ENCODE results near the gene CYB5A. TPM values are rescaled to one million over a fixed set of nuclear protein-coding genes. Genes with fewer than 3 reads are reported as not detected.
"Not testable (repeated sequence)": the region's sequence is repeated elsewhere in the genome, so short reads cannot be mapped to it uniquely, and the experiment has no call there.

CYB5A gene
- polyA plus RNA-seq, 3 donors from 2014 or later: 41.3 to 52.4 (median 43.9) TPM

DNA sequence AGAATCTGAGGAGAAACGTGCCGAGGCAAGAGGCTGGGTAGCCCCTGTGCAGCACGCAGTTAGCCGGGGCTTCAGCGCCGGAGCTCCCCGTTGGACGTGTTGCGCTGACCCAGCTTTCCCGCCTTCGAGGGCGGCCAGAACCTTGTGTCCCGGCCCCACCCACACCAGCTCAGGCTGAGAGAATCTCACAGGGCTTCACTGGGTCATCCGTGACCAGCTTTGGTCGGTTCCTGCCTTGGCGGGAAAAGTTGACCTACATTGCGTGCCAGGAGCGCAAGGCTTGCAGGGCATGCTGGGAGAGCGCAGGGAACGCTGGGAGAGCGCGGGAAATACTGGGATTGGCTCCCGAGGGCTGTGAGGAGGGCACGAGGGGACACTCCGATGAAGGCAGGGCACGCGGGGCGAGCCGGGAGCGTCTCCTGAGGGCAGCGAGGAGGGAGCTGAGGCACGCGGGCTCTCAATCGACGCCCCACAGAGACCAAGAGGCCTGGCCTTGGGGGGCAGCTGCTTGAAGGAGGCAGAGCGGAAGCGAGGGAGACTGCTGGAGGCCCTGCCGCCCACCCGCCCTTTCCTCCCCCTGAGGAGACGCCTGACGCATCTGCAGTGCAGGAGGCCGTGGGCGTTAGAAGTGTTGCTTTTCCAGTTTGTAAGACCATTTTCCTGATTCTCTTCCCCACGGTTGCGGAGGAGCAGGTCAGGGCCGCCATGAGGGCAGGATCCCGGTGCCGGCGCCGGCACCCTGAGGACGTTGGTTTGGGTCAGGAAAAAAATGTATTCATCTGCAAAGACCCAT, 23.9 kb upstream of the CYB5A start, which contains the start of gene C18orf63:
C18orf63 (plus strand) TSS at position 376 of the 793 bp plus-strand sequence. CDS start 2,027 bp downstream, outside the sequence.
- no peak for DNase-seq
- H3K4me1 Mint-ChIP-seq: no peaks in the 10 kb centered on the region
- H3K9me3 Mint-ChIP-seq: no peaks in the 10 kb centered on the region
- H3K27ac Mint-ChIP-seq: no peak within 1 kb of the TSS
- H3K27me3 Mint-ChIP-seq (ENCODE audit: low read depth in 3 of 3): peaks cover 0 to 8% (median 0%) of the 10 kb centered on the region in 3 donors
- no peak within 1 kb of the TSS for H3K4me3 Mint-ChIP-seq
- H3K36me3 Mint-ChIP-seq: no peaks in the 10 kb centered on the region

DNA sequence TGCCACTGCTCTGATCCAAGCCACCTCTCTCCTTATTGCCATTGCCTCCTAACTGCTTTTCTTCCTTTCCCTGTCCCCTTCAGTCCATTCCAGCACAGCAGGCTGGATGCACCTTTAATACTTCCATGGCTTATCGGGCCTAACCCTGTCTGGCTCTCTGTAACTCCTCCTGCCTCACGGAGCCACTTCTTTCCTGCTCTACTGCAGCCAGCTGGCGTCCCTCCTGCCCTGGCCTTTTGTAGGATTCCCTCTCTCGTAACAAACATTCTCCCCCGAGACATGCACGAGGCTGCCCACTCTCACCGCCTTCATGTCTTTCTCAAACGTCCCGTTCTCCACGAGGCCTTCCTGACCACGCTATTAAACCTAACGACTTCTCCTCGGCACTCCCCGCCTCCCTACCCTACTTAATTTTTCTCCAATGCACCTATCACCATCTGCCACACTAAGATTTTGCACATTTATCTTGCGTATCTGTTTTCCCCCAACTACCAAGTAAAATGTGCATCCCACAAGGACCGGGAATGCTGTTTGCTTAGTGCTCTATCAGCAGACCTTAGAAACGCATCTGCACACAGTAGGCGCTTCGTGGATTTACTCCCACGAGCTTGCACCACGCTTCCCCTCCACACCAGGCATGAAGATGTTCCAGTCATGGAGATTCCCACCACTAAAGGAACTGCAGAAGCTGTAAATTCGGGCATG, 23.1 kb upstream of the CYB5A start:
- Mint-ChIP-seq H3K9me3 (no peaks in the 10 kb centered on the region), H3K4me3 (no peak overlapping the region), H3K27ac (no peak overlapping the region), H3K4me1 (no peaks in the 10 kb centered on the region), H3K27me3 (ENCODE audit: low read depth in 3 of 3) (peaks cover 0 to 8% (median 0%) of the 10 kb centered on the region in 3 donors), H3K36me3 (no peaks in the 10 kb centered on the region)
- no peak for DNase-seq

DNA sequence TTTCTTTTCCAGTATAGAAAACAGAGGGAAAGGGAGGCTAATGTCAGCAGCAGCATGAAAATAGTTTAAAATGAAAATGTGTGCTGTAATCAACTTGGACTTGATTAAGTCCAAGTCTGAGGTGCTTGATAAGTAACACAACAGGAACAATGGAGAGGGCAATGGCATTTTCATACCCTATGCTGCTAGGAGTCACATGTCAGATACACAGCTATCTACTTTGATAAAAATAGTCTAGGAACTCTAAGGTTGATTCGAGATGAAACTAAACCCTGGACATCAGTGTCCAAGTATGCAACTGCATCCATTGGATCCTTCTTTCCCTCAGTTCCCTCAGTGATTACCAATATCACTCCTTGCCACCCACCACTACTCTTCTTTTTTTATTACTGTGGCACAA, 19.2 kb upstream of the CYB5A start:
- Mint-ChIP-seq H3K36me3 (no peaks in the 10 kb centered on the region), H3K27me3 (ENCODE audit: low read depth in 3 of 3) (peaks cover 4 to 15% (median 7%) of the 10 kb centered on the region in 3 donors), H3K4me1 (no peaks in the 10 kb centered on the region), H3K4me3 (no peak overlapping the region), H3K9me3 (no peaks in the 10 kb centered on the region), H3K27ac (no peak overlapping the region)
- DNase-seq: no peak

DNA sequence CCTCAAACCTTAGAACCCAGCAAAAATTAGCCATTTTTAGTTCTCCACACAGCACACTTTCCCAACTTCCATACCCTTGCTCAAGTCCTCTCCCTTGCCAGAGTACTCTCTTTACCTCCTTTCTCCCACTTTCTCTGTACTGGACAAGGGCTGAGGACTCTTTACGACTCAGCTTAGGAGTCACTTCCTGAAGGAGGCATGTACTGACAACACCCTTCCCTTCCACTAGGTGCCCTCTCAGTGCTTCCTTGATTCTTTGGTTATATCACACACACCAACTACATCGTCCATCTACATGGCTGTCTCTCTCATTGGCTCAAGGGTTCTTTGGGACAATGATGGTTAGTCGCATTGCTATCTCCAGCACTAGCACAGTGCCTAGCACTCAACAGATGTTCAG, 18.6 kb upstream of the CYB5A start:
- H3K36me3 Mint-ChIP-seq: no peaks in the 10 kb centered on the region
- H3K9me3 Mint-ChIP-seq: no peaks in the 10 kb centered on the region
- DNase-seq: no peak
- no peaks in the 10 kb centered on the region for H3K4me1 Mint-ChIP-seq
- no peak overlapping the region for H3K27ac Mint-ChIP-seq
- H3K4me3 Mint-ChIP-seq: no peak overlapping the region
- peaks cover 7 to 18% (median 7%) of the 10 kb centered on the region in 3 donors for H3K27me3 Mint-ChIP-seq (ENCODE audit: low read depth in 3 of 3)

DNA sequence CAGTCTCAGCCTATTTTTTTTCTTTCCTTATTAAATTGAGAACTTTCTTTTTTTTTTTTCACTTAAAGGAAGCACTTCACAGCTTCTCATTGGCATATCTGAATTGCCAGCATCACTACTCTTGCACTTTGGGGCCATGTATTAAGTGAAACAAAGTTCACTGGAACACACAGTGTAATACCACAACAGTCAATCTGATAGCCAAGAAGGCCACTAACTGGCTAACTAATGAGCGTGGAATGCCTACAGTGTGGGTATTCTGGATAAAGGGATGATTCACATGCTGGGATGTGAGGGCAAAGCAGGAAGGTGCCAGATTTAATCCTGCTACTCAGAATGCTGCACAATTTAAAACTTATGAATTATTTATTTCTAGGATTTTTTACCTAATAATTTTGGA, 12.2 kb upstream of the CYB5A start:
- Mint-ChIP-seq H3K27me3 (ENCODE audit: low read depth in 3 of 3) (peaks cover 8 to 20% (median 11%) of the 10 kb centered on the region in 3 donors), H3K4me3 (no peak overlapping the region), H3K4me1 (no peaks in the 10 kb centered on the region), H3K36me3 (no peaks in the 10 kb centered on the region), H3K27ac (no peak overlapping the region), H3K9me3 (peaks cover 0 to 1% (median 0%) of the 10 kb centered on the region in 6 donors)
- DNase-seq: no peak

DNA sequence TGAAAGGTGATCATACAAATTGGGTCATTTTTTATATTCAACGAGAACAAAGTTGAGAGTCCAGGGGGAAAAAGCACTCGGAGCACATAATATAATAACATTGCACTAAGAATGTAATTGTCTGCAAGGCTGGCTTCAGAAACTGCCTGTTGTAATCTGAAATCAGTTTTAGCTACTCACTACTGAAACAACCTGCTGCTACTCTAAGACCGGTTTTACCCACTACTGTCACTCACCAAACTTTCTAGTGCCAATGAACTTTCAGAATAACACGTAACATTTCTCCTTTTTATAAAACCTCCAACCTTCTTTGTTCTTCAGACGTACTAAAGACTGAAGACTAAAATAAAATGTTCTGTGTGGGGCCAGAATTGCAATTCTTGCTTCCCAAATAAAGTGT, 11.5 kb upstream of the CYB5A start:
- no peak overlapping the region for H3K4me3 Mint-ChIP-seq
- H3K9me3 Mint-ChIP-seq: peaks cover 0 to 1% (median 0%) of the 10 kb centered on the region in 6 donors
- no peaks in the 10 kb centered on the region for H3K4me1 Mint-ChIP-seq
- no peak for DNase-seq
- peaks cover 8 to 16% (median 11%) of the 10 kb centered on the region in 3 donors for H3K27me3 Mint-ChIP-seq (ENCODE audit: low read depth in 3 of 3)
- H3K27ac Mint-ChIP-seq: no peak overlapping the region
- no peaks in the 10 kb centered on the region for H3K36me3 Mint-ChIP-seq

DNA sequence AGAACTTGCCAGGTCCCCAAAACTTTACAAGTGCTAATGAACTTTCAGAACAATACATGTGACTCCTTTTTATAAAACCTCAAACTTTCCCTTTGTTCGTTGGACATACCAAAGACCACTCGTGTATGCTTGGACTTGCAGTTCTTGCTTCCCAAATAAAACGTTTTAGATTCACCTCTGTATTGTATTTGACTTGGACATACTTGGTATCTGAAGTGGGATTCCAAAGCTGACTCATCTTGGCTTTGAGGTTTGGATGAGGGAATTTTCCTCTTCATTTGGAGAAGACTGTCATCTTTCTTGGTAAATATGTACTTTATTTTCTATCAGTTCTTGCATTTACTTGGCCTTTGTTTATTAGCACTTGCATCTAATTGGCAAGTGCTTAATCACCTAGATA, 8.0 kb upstream of the CYB5A start:
- Mint-ChIP-seq H3K27me3 (ENCODE audit: low read depth in 3 of 3) (peaks cover 1 to 9% (median 5%) of the 10 kb centered on the region in 3 donors), H3K4me3 (no peak overlapping the region), H3K9me3 (peaks cover 0 to 1% (median 0%) of the 10 kb centered on the region in 6 donors), H3K4me1 (no peaks in the 10 kb centered on the region), H3K36me3 (no peaks in the 10 kb centered on the region), H3K27ac (no peak overlapping the region)
- no peak for DNase-seq

DNA sequence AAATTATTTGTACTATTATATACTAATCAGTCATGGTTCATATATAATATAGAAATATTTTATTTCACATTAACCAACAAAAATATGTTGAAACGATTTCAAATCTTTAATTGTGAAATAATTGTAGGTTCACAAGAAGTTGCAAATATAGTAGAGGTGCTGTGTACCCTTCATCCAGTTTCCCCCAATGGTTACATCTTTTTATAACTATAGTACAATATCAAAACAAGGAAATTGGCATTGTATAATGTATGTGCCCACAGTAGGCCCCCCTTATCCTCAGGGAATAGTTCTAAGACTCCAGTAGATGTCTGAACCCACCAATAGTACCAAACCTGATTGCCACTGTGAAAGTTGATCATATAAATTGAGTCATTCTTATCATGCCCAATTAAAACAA, 7.4 kb upstream of the CYB5A start:
- no peak overlapping the region for H3K27ac Mint-ChIP-seq
- H3K9me3 Mint-ChIP-seq: peaks cover 0 to 1% (median 0%) of the 10 kb centered on the region in 6 donors
- peaks cover 1 to 9% (median 5%) of the 10 kb centered on the region in 3 donors for H3K27me3 Mint-ChIP-seq (ENCODE audit: low read depth in 3 of 3)

DNA sequence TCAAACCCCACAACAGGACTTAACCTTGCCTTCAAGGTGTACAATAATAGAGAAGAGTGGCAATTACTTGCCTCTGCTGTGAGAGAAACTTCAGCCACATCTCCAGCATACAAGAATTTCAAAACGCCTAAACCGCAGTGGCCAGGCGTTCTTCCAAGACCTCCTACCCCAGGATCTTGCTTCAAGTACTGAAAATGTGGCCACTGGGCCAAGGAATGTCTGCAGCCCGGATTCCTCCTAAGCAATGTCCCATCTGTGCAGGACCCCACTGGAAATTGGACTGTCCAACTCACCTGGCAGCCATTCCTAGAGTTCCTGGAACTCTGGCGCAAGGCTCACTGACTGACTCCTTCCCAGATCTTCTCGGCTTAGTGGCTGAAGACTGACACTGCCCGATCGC, 2.8 kb upstream of the CYB5A start:
- no peaks in the 10 kb centered on the region for H3K36me3 Mint-ChIP-seq
- no peak overlapping the region for H3K4me3 Mint-ChIP-seq
- H3K4me1 Mint-ChIP-seq: peaks cover 12 to 20% of the 10 kb centered on the region in 2 donors
- no peak for DNase-seq
- peaks cover 4 to 6% (median 5%) of the 10 kb centered on the region in 3 donors for H3K27me3 Mint-ChIP-seq (ENCODE audit: low read depth in 3 of 3)
- H3K27ac Mint-ChIP-seq: no peak overlapping the region
- H3K9me3 Mint-ChIP-seq: no peaks in the 10 kb centered on the region

More for the DNA sequence above, 7.4 kb upstream of the CYB5A start:
- no peaks in the 10 kb centered on the region for H3K36me3 Mint-ChIP-seq
- H3K4me1 Mint-ChIP-seq: no peaks in the 10 kb centered on the region
- no peak for DNase-seq
- H3K4me3 Mint-ChIP-seq: no peak overlapping the region

DNA sequence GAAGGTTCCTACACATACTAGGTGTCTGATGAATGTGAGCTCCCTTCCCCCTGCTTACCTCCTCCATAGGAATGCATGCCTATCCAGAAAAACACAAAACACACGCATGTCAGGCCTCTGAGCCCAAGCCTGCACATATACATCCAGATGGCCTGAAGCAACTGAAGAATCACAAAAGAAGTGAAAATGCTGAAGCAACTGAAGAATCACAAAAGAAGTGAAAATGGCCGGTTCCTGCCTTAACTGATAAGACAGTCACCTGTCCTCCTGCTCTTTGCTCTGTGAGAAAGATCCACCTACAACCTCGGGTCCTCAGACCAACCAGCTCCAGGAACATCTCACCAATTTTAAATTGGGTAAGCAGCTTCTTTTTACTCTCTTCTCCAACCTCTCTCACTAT, 1.2 kb upstream of the CYB5A start:
- DNase-seq; H3K36me3 Mint-ChIP-seq; H3K27me3 Mint-ChIP-seq (ENCODE audit: low read depth in 3 of 3); H3K9me3 Mint-ChIP-seq: not testable (repeated sequence)
- peaks cover 12 to 20% of the 10 kb centered on the region in 2 donors for H3K4me1 Mint-ChIP-seq
- H3K4me3 Mint-ChIP-seq: peak overlapping the region in 1 of 5 donors; percentile 95
- H3K27ac Mint-ChIP-seq: peak overlapping the region in 2 of 6 donors; percentile 27 to 86

DNA sequence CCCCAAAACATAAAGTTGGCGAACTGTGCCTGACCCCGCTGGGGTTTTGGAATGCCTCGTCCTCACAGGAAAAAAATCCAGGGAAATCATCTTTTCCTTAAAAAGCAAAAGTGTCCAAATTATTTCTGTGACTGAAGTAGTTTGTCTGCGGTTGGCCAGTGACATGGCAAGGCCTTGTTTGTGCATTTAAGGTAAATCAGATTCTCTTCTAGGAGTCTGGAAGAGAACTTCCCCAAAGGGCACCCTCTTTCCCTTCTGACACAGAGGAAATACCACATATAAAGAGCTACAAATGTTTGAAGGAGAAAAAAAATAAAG, 737 bp upstream of the CYB5A start:
- peaks cover 0 to 6% (median 0%) of the 10 kb centered on the region in 3 donors for H3K36me3 Mint-ChIP-seq
- H3K27me3 Mint-ChIP-seq (ENCODE audit: low read depth in 3 of 3): peaks cover 4 to 6% (median 5%) of the 10 kb centered on the region in 3 donors
- no peak for DNase-seq
- peaks cover 12 to 20% of the 10 kb centered on the region in 2 donors for H3K4me1 Mint-ChIP-seq
- H3K27ac Mint-ChIP-seq: peak overlapping the region; percentile 7 to 94 (median 80)
- no peaks in the 10 kb centered on the region for H3K9me3 Mint-ChIP-seq
- peak overlapping the region in 1 of 5 donors; percentile 95 for H3K4me3 Mint-ChIP-seq

DNA sequence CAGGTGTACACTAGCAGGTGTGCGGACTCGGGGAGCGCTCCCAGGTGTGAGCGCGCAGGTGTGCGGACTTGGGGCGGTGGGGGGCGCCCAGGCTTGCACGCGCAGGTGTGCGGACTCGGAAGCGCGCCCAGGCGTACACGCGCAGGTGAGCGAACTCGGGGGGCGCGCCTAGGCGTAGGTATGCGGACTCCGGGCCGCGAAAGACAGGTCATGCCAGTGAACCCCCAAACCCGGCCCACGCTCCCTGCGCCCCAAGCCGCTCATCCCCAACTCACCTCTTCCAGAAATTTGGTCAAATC, 342 bp downstream of the CYB5A start:
- H3K36me3 Mint-ChIP-seq: peaks cover 0 to 6% (median 0%) of the 10 kb centered on the region in 3 donors
- peak overlapping the region in 1 of 5 donors; percentile 95 for H3K4me3 Mint-ChIP-seq
- no peak for DNase-seq
- peaks cover 12 to 20% of the 10 kb centered on the region in 2 donors for H3K4me1 Mint-ChIP-seq
- no peaks in the 10 kb centered on the region for H3K9me3 Mint-ChIP-seq
- peaks cover 4 to 6% (median 5%) of the 10 kb centered on the region in 3 donors for H3K27me3 Mint-ChIP-seq (ENCODE audit: low read depth in 3 of 3)
- H3K27ac Mint-ChIP-seq: peak overlapping the region; percentile 86 to 94 (median 88)

DNA sequence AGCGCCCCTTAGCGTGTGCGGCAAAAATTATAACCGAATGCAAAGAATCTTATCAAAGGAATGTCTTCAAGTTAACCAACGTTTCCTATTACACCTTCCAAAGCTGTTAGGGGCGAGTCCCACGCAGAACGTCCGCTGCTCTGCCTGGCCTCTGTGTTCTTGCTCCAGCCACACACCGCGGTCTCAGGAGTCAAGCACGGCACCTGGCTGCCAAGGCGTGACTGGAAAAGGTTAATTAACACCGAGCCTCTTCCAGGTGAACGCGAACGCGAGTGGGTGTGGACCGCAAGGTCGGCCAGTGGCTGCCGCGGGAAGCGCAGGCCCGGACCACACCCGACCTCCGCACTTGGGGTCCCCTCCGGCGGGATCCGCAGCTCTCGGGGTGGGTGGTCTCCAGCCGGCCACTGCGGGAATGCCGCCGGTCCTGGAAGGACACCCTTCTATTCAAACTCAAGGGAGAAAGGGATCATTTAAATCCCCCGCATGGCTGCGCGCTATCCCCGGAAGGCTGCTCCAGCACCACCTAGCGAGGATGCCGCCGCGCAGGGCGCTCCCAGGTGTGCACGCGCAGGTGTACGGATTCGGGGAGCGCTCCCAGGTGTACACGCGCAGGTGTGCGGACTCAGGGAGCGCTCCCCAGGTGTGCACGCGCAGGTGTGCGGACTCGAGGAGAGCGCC, 830 bp downstream of the CYB5A start:
- peak overlapping the region in 3 of 5 donors; percentile 58 to 95 (median 67) for H3K4me3 Mint-ChIP-seq
- no peak for DNase-seq
- no peaks in the 10 kb centered on the region for H3K9me3 Mint-ChIP-seq
- no peak overlapping the region for H3K27ac Mint-ChIP-seq
- peaks cover 12 to 20% of the 10 kb centered on the region in 2 donors for H3K4me1 Mint-ChIP-seq
- peaks cover 4 to 6% (median 5%) of the 10 kb centered on the region in 3 donors for H3K27me3 Mint-ChIP-seq (ENCODE audit: low read depth in 3 of 3)
- peaks cover 0 to 6% (median 0%) of the 10 kb centered on the region in 3 donors for H3K36me3 Mint-ChIP-seq

DNA sequence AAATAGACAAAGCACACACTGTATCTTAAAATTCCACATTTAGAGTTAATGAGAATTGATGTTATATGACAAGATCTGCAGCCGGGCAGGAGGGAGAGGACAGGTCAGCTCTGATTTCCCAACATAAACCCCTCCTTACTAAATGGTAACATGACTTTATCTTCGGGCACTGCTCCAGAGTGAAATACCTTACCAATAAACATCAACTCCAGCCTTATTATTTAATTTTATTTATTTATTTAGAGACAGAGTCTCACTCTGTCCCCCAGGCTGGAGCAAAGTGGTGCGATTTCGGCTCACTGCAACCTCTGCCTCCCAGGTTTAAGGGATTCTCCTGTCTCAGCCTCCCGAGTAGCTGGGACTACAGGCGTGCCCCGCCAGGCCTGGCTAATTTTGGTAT, 1.7 kb downstream of the CYB5A start:
- H3K27ac Mint-ChIP-seq: no peak overlapping the region
- H3K4me3 Mint-ChIP-seq: peak overlapping the region in 4 of 5 donors; percentile 42 to 95 (median 61)

More for the DNA sequence above, 1.7 kb downstream of the CYB5A start:
- Mint-ChIP-seq H3K9me3 (no peaks in the 10 kb centered on the region), H3K4me1 (peaks cover 12 to 20% of the 10 kb centered on the region in 2 donors), H3K36me3 (peaks cover 0 to 6% (median 0%) of the 10 kb centered on the region in 3 donors), H3K27me3 (ENCODE audit: low read depth in 3 of 3) (peaks cover 4 to 6% (median 5%) of the 10 kb centered on the region in 3 donors)
- DNase-seq: no peak

Data from immature natural killer cell (primary cell).